ENCODE data around the gene SLC9A5. TPM values are rescaled to one million over a fixed set of nuclear protein-coding genes. Genes with fewer than 3 reads are reported as not detected.

The SLC9A5 gene
- total and polyA plus RNA-seq, 10 of the 15 experiments (the other 5 are each of a cell fraction or from before 2014, with no cell fraction given): 0.26 to 5.7 (median 1.5) TPM

GRCh38 chr16:67246081-67246755, 2.6 kb upstream of the SLC9A5 start (continued):
- TF ChIP-seq SMAD5 (IDR thresholded peaks at IDR 0.05; ENCODE audit: low read depth): no peak; the same call in 1 of the 2 replicates
- TF ChIP-seq CEBPB (IDR thresholded peaks at IDR 0.05; ENCODE audit: borderline replicate concordance in 1 of 2, low read depth in 2 of 2, low read length in 2 of 2): no peak
- TF ChIP-seq NFIC (IDR thresholded peaks at IDR 0.05; ENCODE audit: low read depth, low read length): no peak
- TF ChIP-seq RFX5 (IDR thresholded peaks at IDR 0.05; ENCODE audit: low read depth, low read length): no peak
- TF ChIP-seq ZSCAN29 (IDR thresholded peaks at IDR 0.05): no peak
- TF ChIP-seq, protein P1, sequence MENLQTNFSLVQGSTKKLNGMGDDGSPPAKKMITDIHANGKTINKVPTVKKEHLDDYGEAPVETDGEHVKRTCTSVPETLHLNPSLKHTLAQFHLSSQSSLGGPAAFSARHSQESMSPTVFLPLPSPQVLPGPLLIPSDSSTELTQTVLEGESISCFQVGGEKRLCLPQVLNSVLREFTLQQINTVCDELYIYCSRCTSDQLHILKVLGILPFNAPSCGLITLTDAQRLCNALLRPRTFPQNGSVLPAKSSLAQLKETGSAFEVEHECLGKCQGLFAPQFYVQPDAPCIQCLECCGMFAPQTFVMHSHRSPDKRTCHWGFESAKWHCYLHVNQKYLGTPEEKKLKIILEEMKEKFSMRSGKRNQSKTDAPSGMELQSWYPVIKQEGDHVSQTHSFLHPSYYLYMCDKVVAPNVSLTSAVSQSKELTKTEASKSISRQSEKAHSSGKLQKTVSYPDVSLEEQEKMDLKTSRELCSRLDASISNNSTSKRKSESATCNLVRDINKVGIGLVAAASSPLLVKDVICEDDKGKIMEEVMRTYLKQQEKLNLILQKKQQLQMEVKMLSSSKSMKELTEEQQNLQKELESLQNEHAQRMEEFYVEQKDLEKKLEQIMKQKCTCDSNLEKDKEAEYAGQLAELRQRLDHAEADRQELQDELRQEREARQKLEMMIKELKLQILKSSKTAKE (IDR thresholded peaks at IDR 0.05; ENCODE audit: low read depth, poor library complexity, severe bottlenecking): peak; percentile 13
- TF ChIP-seq FOS (IDR thresholded peaks at IDR 0.05; ENCODE audit: borderline replicate concordance, extremely low read depth, insufficient read length): no peak
- TF ChIP-seq SREBF2 (IDR thresholded peaks at IDR 0.05; ENCODE audit: low read length): no peak
- peak in 1 of 2 experiments; percentile 56; a peak in 1 of 3 replicates for TF ChIP-seq EGR1 (IDR thresholded peaks at IDR 0.05; ENCODE audit: borderline replicate concordance in 1 of 2, low read depth in 2 of 2, low read length in 2 of 2)
- no peak for TF ChIP-seq MTA3 (IDR thresholded peaks at IDR 0.05; ENCODE audit: borderline replicate concordance, low read length)
- TF ChIP-seq NR2C2 (IDR thresholded peaks at IDR 0.05; ENCODE audit: borderline replicate concordance, control insufficient read depth, insufficient read length, low read depth): no peak
- no peak for TF ChIP-seq RELA (IDR thresholded peaks at IDR 0.05; ENCODE audit: borderline replicate concordance, partially characterized antibody)
- TF ChIP-seq, protein P2, sequence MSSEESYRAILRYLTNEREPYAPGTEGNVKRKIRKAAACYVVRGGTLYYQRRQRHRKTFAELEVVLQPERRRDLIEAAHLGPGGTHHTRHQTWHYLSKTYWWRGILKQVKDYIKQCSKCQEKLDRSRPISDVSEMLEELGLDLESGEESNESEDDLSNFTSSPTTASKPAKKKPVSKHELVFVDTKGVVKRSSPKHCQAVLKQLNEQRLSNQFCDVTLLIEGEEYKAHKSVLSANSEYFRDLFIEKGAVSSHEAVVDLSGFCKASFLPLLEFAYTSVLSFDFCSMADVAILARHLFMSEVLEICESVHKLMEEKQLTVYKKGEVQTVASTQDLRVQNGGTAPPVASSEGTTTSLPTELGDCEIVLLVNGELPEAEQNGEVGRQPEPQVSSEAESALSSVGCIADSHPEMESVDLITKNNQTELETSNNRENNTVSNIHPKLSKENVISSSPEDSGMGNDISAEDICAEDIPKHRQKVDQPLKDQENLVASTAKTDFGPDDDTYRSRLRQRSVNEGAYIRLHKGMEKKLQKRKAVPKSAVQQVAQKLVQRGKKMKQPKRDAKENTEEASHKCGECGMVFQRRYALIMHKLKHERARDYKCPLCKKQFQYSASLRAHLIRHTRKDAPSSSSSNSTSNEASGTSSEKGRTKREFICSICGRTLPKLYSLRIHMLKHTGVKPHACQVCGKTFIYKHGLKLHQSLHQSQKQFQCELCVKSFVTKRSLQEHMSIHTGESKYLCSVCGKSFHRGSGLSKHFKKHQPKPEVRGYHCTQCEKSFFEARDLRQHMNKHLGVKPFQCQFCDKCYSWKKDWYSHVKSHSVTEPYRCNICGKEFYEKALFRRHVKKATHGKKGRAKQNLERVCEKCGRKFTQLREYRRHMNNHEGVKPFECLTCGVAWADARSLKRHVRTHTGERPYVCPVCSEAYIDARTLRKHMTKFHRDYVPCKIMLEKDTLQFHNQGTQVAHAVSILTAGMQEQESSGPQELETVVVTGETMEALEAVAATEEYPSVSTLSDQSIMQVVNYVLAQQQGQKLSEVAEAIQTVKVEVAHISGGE (CRISPR knock-in tag; IDR thresholded peaks at IDR 0.05): no peak
- no peak for TF ChIP-seq HCFC1 (IDR thresholded peaks at IDR 0.05; ENCODE audit: low read length)
- peak; percentile 44; the same call in 1 of the 2 replicates for TF ChIP-seq DPF2 (IDR thresholded peaks at IDR 0.05)
- no peak for TF ChIP-seq FOXM1 (IDR thresholded peaks at IDR 0.05; ENCODE audit: low read depth, low read length)
- 0 out of 2 replicates have a peak, but pooled peaks have one; percentile 12 for TF ChIP-seq JUNB (IDR thresholded peaks at IDR 0.05)
- peak; percentile 59 for TF ChIP-seq NR2F1 (conservative IDR thresholded peaks at IDR 0.05)
- no peak for TF ChIP-seq CBX5 (IDR thresholded peaks at IDR 0.05; ENCODE audit: low read depth)
- no peak for TF ChIP-seq SUZ12 (IDR thresholded peaks at IDR 0.05; ENCODE audit: unreplicated experiment)
- TF ChIP-seq PAX5 (IDR thresholded peaks at IDR 0.05; ENCODE audit: borderline replicate concordance, low read depth, low read length): no peak
- TF ChIP-seq CREM (IDR thresholded peaks at IDR 0.05; ENCODE audit: low read depth): no peak; the same call in 1 of the 2 replicates
- TF ChIP-seq ZNF622 (IDR thresholded peaks at IDR 0.05): no peak
- TF ChIP-seq USF1 (IDR thresholded peaks at IDR 0.05; ENCODE audit: borderline replicate concordance, extremely low read length, insufficient read depth, low read depth, low read length): peak; percentile 79
- TF ChIP-seq TAF1 (IDR thresholded peaks at IDR 0.05; ENCODE audit: borderline replicate concordance, low read depth, low read length): 0 out of 2 replicates have a peak, but pooled peaks have one; percentile 38
- no peak for TF ChIP-seq TBL1XR1 (IDR thresholded peaks at IDR 0.05; ENCODE audit: low read depth, low read length)
